Activated naive CD4-positive, alpha-beta T cell treated with anti-CD3 and anti-CD28 coated beads, Interleukin-2, amount 10 ng/mL, durations not matched to agents 7 days and 5 days (primary cell): ENCODE results near the gene RHBDD1.

Experiments used
- CTCF ChIA-PET: fragments of 350-600 bp; sonication (Branson Sonifier 250); formaldehyde crosslinking; loops from one replicate; lab custom pipeline; 2021; ENCODE audit warnings: antibody characterized with exemption; lab: Charles Lee
- DNase-seq: peaks from one replicate; pipeline ENCODE4 v3.0.0-alpha.2; 2020
- H3K27ac Mint-ChIP-seq: one replicate; pipeline ENCODE4 v1.8.0; 2021; ENCODE audit warnings: mild to moderate bottlenecking, moderate library complexity, mixed read lengths
- H3K27me3 Mint-ChIP-seq: one replicate; pipeline ENCODE4 v1.8.0; 2021; ENCODE audit warnings: mild to moderate bottlenecking, mixed read lengths
- H3K36me3 Mint-ChIP-seq: one replicate; pipeline ENCODE4 v1.8.0; 2021; ENCODE audit warnings: mixed read lengths
- H3K4me1 Mint-ChIP-seq: one replicate; pipeline ENCODE4 v1.8.0; 2021; ENCODE audit warnings: mixed read lengths
- H3K4me3 Mint-ChIP-seq: one replicate; pipeline ENCODE4 v1.8.0; 2021; ENCODE audit warnings: mild to moderate bottlenecking, moderate library complexity, mixed read lengths
- H3K9me3 Mint-ChIP-seq: one replicate; pipeline ENCODE4 v1.8.0; 2021; ENCODE audit warnings: mixed read lengths

RHBDD1 gene

DNA sequence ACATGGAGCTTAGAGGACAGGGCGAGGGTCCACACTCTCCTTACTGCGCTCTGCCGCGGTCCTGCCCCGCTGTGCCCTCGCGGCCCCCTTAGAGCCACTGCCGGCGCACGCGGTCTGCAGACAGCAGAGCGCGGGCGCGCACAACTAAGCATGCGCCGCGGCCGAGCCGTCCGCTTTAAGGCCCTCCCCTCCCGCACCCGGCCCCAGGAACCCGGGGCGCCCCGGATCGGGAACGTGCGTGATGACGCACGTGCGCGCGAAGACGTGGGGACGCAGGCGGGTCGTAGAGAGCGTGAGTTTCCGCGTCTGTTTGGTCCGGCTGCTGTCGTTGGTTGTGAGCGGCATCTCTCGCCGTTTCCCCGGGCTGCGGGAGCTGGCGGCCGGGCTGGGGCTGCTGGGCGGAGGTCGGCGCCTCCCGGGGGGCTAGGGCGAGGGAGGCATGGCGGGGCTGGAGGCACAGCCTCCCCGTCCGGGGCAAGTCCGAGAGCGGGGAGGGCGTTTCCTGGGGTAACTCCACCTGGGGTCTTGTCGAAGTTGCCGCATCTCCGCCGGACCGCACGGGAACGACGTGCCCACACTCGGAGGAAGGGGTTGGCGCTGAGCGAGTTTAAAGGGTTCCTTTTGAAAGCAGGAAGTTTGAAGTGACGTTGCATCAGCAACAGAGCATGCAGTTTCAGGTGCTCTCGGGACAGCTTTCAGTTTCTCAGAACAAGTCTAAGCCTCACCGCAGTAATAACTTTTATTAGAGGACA is at the start of gene RHBDD1:
Gene RHBDD1 (plus strand): TSS at position 259 of the 752 bp plus-strand sequence. CDS start 28,640 bp downstream, outside the sequence.
- Mint-ChIP-seq H3K4me3 (peak within 1 kb of the TSS; percentile 88), H3K36me3 (peaks cover 45% of the 10 kb centered on the region)
- CTCF ChIA-PET: interaction anchor here (0.8 to 2.1 kb wide), 7 partner anchors 13 to 186 kb away, joined by 3 to 8 read pairs (median 4); partner anchors contain the start of gene IRS1

GRCh38 chr2:226788064-226788463 is 47.8 kb upstream of the RHBDD1 start:
- Mint-ChIP-seq H3K9me3 (peaks cover 10% of the 10 kb centered on the region), H3K27me3 (no peaks in the 10 kb centered on the region), H3K27ac (no peak overlapping the region), H3K36me3 (peaks cover 31% of the 10 kb centered on the region), H3K4me1 (peaks cover 51% of the 10 kb centered on the region), H3K4me3 (no peak overlapping the region)
- CTCF ChIA-PET: no interaction called here
- DNase-seq: no peak

More for the DNA sequence above, at the start of gene RHBDD1:
- H3K9me3 Mint-ChIP-seq: no peaks in the 10 kb centered on the region
- peaks cover 4% of the 10 kb centered on the region for H3K27me3 Mint-ChIP-seq
- H3K4me1 Mint-ChIP-seq: peaks cover 64% of the 10 kb centered on the region
- DNase-seq: peak; percentile 95
- peak within 1 kb of the TSS; percentile 100 for H3K27ac Mint-ChIP-seq

GRCh38 chr2:226788881-226789490 is 46.9 kb upstream of the RHBDD1 start:
- Mint-ChIP-seq H3K9me3 (peaks cover 7% of the 10 kb centered on the region), H3K4me3 (no peak overlapping the region), H3K36me3 (peaks cover 32% of the 10 kb centered on the region), H3K4me1 (peaks cover 60% of the 10 kb centered on the region), H3K27ac (peak overlapping the region; percentile 15), H3K27me3 (no peaks in the 10 kb centered on the region)
- DNase-seq: no peak
- CTCF ChIA-PET: interaction anchor here (1.0 to 1.7 kb wide), 3 partner anchors 10 to 196 kb away, joined by 3 to 4 read pairs (median 3); no protein-coding TSS in a partner anchor

- no peak for DNase-seq
- Mint-ChIP-seq H3K9me3 (peaks cover 6% of the 10 kb centered on the region), H3K4me3 (no peak overlapping the region)
Observed at GRCh38 chr2:226790011-226790410, 45.8 kb upstream of the RHBDD1 start.

GRCh38 chr2:226790431-226790830 is 45.4 kb upstream of the RHBDD1 start:
- H3K36me3 Mint-ChIP-seq: peaks cover 40% of the 10 kb centered on the region
- CTCF ChIA-PET: interaction anchor here (0.6 to 1.3 kb wide), 4 partner anchors 10 to 143 kb away, joined by 3 to 5 read pairs (median 3); no protein-coding TSS in a partner anchor
- no peak for DNase-seq
- H3K4me3 Mint-ChIP-seq: peak overlapping the region; percentile 83
- H3K27me3 Mint-ChIP-seq: no peaks in the 10 kb centered on the region
- peak overlapping the region; percentile 97 for H3K27ac Mint-ChIP-seq
- peaks cover 68% of the 10 kb centered on the region for H3K4me1 Mint-ChIP-seq
- peaks cover 6% of the 10 kb centered on the region for H3K9me3 Mint-ChIP-seq

More at GRCh38 chr2:226790011-226790410, 45.8 kb upstream of the RHBDD1 start:
- Mint-ChIP-seq H3K4me1 (peaks cover 68% of the 10 kb centered on the region), H3K27me3 (no peaks in the 10 kb centered on the region), H3K27ac (peak overlapping the region; percentile 79), H3K36me3 (peaks cover 40% of the 10 kb centered on the region)
- CTCF ChIA-PET: interaction anchor here (0.6 to 1.7 kb wide), 4 partner anchors 9 to 143 kb away, joined by 3 to 5 read pairs (median 4); no protein-coding TSS in a partner anchor

DNA sequence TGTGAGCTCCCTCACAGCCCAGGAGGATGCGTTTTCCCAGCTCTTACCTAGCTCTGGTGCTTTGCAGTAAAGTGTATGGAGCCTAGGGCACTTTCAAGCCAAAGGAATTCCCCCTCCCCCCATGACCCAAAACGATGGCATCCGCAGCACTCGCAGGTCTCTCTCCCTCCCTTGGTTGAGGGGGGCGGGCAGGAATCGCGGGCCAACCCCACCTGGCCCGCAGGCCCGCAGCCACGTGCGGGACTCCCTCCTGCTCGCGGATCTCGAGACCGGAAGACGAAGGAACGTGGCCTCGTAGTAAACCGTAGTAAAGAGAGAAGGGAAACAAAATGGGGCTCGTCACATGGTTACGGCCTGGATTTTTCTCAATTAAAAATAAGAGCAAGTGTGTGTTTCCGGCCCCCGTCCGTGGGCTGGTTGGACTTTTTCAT is 44.8 kb upstream of the RHBDD1 start:
- peaks cover 3% of the 10 kb centered on the region for H3K9me3 Mint-ChIP-seq
- peak overlapping the region; percentile 83 for H3K4me3 Mint-ChIP-seq
- peaks cover 74% of the 10 kb centered on the region for H3K4me1 Mint-ChIP-seq
- H3K36me3 Mint-ChIP-seq: peaks cover 37% of the 10 kb centered on the region
- no peaks in the 10 kb centered on the region for H3K27me3 Mint-ChIP-seq
- peak; percentile 79 for DNase-seq
- CTCF ChIA-PET: interaction anchor here (1.1 to 1.3 kb wide), 3 partner anchors 9 to 140 kb away, joined by 3 to 5 read pairs (median 3); no protein-coding TSS in a partner anchor
- H3K27ac Mint-ChIP-seq: peak overlapping the region; percentile 97

GRCh38 chr2:226791487-226792081 is 44.3 kb upstream of the RHBDD1 start:
- Mint-ChIP-seq H3K4me3 (peak overlapping the region; percentile 83), H3K27me3 (no peaks in the 10 kb centered on the region), H3K36me3 (peaks cover 36% of the 10 kb centered on the region), H3K9me3 (peaks cover 2% of the 10 kb centered on the region), H3K27ac (peak overlapping the region; percentile 97), H3K4me1 (peaks cover 79% of the 10 kb centered on the region)
- CTCF ChIA-PET: interaction anchor here (1.1 to 1.3 kb wide), 3 partner anchors 9 to 141 kb away, joined by 3 to 5 read pairs (median 3); no protein-coding TSS in a partner anchor
- DNase-seq: peak; percentile 92

DNA sequence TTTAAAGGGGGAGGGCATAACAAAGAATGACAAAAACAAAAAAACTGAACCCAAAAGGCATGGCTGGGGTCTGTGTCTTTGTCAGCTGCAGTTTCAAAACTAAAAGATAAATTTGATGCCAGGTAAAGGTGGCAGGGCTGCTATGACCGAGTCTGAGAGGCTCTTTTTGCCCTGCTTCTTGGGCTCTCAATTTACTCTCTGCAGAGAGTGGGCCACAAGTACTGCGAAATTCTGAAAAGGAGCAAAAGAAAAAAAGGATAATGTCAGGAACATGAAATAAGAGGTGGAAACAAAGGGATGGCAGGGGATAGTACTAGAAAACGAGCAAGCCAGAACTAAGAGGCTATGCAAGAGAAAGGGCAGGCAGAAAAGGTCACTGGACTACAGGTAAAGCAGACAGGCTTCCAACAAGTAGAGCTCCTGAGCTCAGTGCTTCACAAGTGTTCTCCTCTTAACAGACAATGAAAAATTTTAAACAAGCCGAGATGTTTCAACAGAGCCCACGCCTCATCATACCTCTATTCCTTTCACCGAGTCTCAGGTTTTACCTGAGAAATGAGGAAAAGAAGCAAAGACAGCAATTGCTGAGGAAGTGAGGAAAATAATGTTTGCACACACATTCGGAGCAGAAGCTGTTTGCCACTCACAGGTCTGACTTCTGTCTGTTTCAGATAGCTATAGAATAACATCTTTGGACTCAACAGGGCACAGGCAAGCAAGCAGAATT is 43.5 kb upstream of the RHBDD1 start:
- Mint-ChIP-seq H3K27ac (peak overlapping the region; percentile 88), H3K4me3 (peak overlapping the region; percentile 54), H3K4me1 (peaks cover 81% of the 10 kb centered on the region), H3K27me3 (no peaks in the 10 kb centered on the region), H3K9me3 (peaks cover 2% of the 10 kb centered on the region), H3K36me3 (peaks cover 36% of the 10 kb centered on the region)
- CTCF ChIA-PET: no interaction called here
- DNase-seq: no peak

GRCh38 chr2:226793646-226794045 is 42.2 kb upstream of the RHBDD1 start:
- CTCF ChIA-PET: no interaction called here
- H3K36me3 Mint-ChIP-seq: peaks cover 33% of the 10 kb centered on the region
- peaks cover 3% of the 10 kb centered on the region for H3K27me3 Mint-ChIP-seq
- no peak overlapping the region for H3K4me3 Mint-ChIP-seq
- H3K27ac Mint-ChIP-seq: no peak overlapping the region
- no peak for DNase-seq
- peaks cover 84% of the 10 kb centered on the region for H3K4me1 Mint-ChIP-seq
- H3K9me3 Mint-ChIP-seq: peaks cover 2% of the 10 kb centered on the region

- Mint-ChIP-seq H3K4me3 (peak overlapping the region; percentile 26), H3K36me3 (peaks cover 33% of the 10 kb centered on the region), H3K27ac (no peak overlapping the region), H3K4me1 (peaks cover 78% of the 10 kb centered on the region), H3K9me3 (peaks cover 2% of the 10 kb centered on the region), H3K27me3 (peaks cover 3% of the 10 kb centered on the region)
- no peak for DNase-seq
- CTCF ChIA-PET: interaction anchor here (1.2 kb wide), 1 partner anchor 141 kb away, joined by 4 read pairs; no protein-coding TSS in a partner anchor
Observed at GRCh38 chr2:226794196-226794661, 41.6 kb upstream of the RHBDD1 start.

- Mint-ChIP-seq H3K9me3 (no peaks in the 10 kb centered on the region), H3K27ac (no peak overlapping the region), H3K4me1 (peaks cover 73% of the 10 kb centered on the region), H3K4me3 (peak overlapping the region; percentile 26), H3K27me3 (peaks cover 3% of the 10 kb centered on the region), H3K36me3 (peaks cover 30% of the 10 kb centered on the region)
- no peak for DNase-seq
- CTCF ChIA-PET: interaction anchor here (1.2 to 1.3 kb wide), 2 partner anchors 22 to 142 kb away, joined by 3 to 4 read pairs; no protein-coding TSS in a partner anchor
Observed at GRCh38 chr2:226794751-226795171, 41.1 kb upstream of the RHBDD1 start.

DNA sequence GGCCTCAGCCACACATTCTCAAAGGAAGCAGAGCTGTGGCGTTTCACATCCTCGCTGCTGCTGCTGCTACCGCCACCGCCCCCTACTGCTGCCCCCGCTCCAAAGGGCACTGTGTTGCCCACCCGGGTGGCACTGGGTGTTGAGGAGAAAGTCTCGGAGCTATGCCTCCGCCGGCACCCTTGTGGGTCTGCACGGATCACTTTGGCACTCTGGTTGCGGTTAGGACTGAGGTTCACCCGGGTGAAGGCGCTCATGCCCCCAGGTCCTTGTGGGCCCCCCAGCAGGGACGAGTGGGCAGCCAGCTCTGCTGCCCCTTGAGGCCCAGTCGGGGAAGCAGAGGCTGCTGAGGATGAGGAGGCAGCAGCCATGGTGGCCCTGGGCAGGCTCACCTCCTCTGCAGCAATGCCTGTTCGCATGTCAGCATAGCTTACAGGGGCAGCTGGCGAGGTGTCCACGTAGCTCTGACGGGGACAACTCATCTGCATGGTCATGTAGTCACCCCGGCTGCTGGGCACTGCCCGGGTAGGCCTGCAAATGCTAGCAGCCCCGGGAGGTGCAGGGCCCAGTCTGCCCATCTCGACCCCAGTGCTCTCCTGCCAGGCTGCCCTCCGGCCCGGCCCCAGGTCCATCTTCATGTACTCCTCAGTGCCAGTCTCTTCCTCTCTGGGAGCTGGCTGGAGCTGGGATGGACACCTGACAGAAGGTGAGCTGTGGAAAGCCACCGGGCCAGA is 40.4 kb upstream of the RHBDD1 start:
- Mint-ChIP-seq H3K4me3 (no peak overlapping the region), H3K9me3 (no peaks in the 10 kb centered on the region), H3K27me3 (peaks cover 3% of the 10 kb centered on the region), H3K4me1 (peaks cover 70% of the 10 kb centered on the region), H3K27ac (no peak overlapping the region), H3K36me3 (peaks cover 25% of the 10 kb centered on the region)
- no peak for DNase-seq
- CTCF ChIA-PET: interaction anchor here (0.9 to 1.3 kb wide), 4 partner anchors 22 to 372 kb away, joined by 3 to 4 read pairs (median 3); no protein-coding TSS in a partner anchor
